IMR-90 (cell line): Measurements from ENCODE around the gene SNX6.
"Not testable (repeated sequence)": the region's sequence is repeated elsewhere in the genome, so short reads cannot be mapped to it uniquely, and the experiment has no call there.

Source experiments
- FOS ChIP-seq: fragments of 150-350 bp; IDR thresholded peaks from 2 replicates; pipeline ENCODE4 v1.6.1; 2016; ENCODE audit warnings: low read depth, low read length
- TF ChIP-seq, protein P1 (sequence below): conservative IDR thresholded peaks from 2 replicates; pipeline ENCODE4 v1.5.1; 2012; ENCODE audit warnings: mild to moderate bottlenecking, low read depth, low read length, improper control_type of control experiment

DNA sequence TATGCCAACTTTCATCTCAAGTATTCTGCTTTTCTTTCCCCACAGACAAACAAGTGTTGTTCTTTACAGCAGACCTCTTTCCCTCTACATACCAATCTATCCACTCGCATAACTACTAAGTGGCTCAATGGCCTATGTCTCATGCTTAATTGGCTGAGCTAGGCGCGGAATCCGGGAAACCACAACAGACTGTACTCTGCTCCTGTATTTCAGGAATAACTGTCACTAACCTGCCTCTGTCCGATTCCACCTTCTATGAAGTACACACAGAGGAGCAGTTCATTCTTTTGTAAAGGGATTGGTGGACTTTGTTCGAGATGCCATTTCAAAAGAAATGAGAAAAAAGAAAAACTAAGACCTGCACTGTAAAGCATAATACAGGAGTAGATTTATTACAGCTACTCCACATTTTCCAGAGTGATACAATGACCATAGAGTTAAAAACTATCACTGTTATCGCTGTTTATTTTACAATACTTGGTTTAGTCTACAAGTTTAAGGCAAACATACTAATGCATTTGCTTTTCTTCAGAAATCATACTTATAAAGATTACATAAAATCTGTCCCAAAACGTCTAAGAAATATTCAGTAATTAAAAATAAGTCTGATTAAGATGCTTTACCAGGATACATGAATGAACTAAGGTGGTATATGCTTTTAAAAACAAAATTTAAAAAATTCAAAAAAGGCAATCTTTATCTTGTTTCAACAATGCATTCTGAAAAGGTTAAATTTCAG is 67.7 kb downstream of the SNX6 start:
- TF ChIP-seq FOS, result not testable (repeated sequence)
- TF ChIP-seq, protein P1, sequence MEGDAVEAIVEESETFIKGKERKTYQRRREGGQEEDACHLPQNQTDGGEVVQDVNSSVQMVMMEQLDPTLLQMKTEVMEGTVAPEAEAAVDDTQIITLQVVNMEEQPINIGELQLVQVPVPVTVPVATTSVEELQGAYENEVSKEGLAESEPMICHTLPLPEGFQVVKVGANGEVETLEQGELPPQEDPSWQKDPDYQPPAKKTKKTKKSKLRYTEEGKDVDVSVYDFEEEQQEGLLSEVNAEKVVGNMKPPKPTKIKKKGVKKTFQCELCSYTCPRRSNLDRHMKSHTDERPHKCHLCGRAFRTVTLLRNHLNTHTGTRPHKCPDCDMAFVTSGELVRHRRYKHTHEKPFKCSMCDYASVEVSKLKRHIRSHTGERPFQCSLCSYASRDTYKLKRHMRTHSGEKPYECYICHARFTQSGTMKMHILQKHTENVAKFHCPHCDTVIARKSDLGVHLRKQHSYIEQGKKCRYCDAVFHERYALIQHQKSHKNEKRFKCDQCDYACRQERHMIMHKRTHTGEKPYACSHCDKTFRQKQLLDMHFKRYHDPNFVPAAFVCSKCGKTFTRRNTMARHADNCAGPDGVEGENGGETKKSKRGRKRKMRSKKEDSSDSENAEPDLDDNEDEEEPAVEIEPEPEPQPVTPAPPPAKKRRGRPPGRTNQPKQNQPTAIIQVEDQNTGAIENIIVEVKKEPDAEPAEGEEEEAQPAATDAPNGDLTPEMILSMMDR, result not testable (repeated sequence)
